Measurements from ENCODE around the gene SORBS2.

The SORBS2 gene

GRCh38 chr4:185801471-185801870, 10.5 kb downstream of the SORBS2 start:
- TF ChIP-seq CTCF (conservative IDR thresholded peaks at IDR 0.05; ENCODE audit: low read depth, low read length): no peak
- peak; percentile 66 for DNase-seq (ENCODE audit: low read depth)
- H3K4me3 ChIP-seq (ENCODE audit: low read depth, low read length): no peak overlapping the region

- TF ChIP-seq CTCF (conservative IDR thresholded peaks at IDR 0.05; ENCODE audit: low read depth, low read length): no peak
- H3K4me3 ChIP-seq (ENCODE audit: low read depth, low read length): no peak overlapping the region
- DNase-seq (ENCODE audit: low read depth): no peak
Measured at GRCh38 chr4:185800266-185800945, 11.6 kb downstream of the SORBS2 start.

- no peak for DNase-seq (ENCODE audit: low read depth)
- no peak overlapping the region for H3K4me3 ChIP-seq (ENCODE audit: low read depth, low read length)
- TF ChIP-seq CTCF (conservative IDR thresholded peaks at IDR 0.05; ENCODE audit: low read depth, low read length): no peak
Measured at GRCh38 chr4:185799442-185799841, 12.6 kb downstream of the SORBS2 start.

- no peak for DNase-seq (ENCODE audit: low read depth)
- TF ChIP-seq CTCF (conservative IDR thresholded peaks at IDR 0.05; ENCODE audit: low read depth, low read length): no peak
Measured at GRCh38 chr4:185797596-185798338, 14.2 kb downstream of the SORBS2 start.

GRCh38 chr4:185797018-185797417, 15.0 kb downstream of the SORBS2 start:
- H3K4me3 ChIP-seq (ENCODE audit: low read depth, low read length): no peak overlapping the region
- DNase-seq (ENCODE audit: low read depth): no peak
- TF ChIP-seq CTCF (conservative IDR thresholded peaks at IDR 0.05; ENCODE audit: low read depth, low read length): no peak

More at GRCh38 chr4:185797596-185798338, 14.2 kb downstream of the SORBS2 start:
- no peak overlapping the region for H3K4me3 ChIP-seq (ENCODE audit: low read depth, low read length)

GRCh38 chr4:185796176-185796575, 15.8 kb downstream of the SORBS2 start:
- H3K4me3 ChIP-seq (ENCODE audit: low read depth, low read length): no peak overlapping the region
- no peak for TF ChIP-seq CTCF (conservative IDR thresholded peaks at IDR 0.05; ENCODE audit: low read depth, low read length)
- no peak for DNase-seq (ENCODE audit: low read depth)
